Measurements from ENCODE around the gene NRGN. TPM values are rescaled to one million over a fixed set of nuclear protein-coding genes. Genes with fewer than 3 reads are reported as not detected.
A peak's percentile ranks its signal among the peaks of the same experiment; 100 is the strongest.

The NRGN gene
- polyA plus RNA-seq (0.69 and 1.1 TPM in 2 replicates), polyA minus RNA-seq (0.58 and 1.5 TPM in 2 replicates)

- Histone ChIP-seq H3K36me3 (ENCODE audit: insufficient read depth, low read length) (no peaks in the 10 kb centered on the region), H4K20me1 (ENCODE audit: insufficient read depth) (no peaks in the 10 kb centered on the region), H3K4me3 (ENCODE audit: low read length) (peak within 1 kb of the TSS; percentile 77), H2AFZ (ENCODE audit: low read depth, low read length) (peak within 1 kb of the TSS; percentile 45), H3K9me3 (ENCODE audit: low read length) (no peaks in the 10 kb centered on the region), H3K79me2 (replicated peaks; ENCODE audit: insufficient read depth, low read length) (no peaks in the 10 kb centered on the region), H3K27me3 (ENCODE audit: insufficient read depth, low read depth, low read length) (peaks cover 48% of the 10 kb centered on the region), H3K4me2 (ENCODE audit: low read length) (peak within 1 kb of the TSS; percentile 78), H3K9ac (ENCODE audit: low read length) (peak within 1 kb of the TSS; percentile 42), H3F3A (ENCODE audit: insufficient read depth, low read length, poor library complexity, severe bottlenecking) (no peaks in the 10 kb centered on the region), H3K27ac (ENCODE audit: low read length) (no peak within 1 kb of the TSS), H3K9me2 (ENCODE audit: insufficient read depth, low read length) (no peaks in the 10 kb centered on the region)
- no peak for TF ChIP-seq MXI1 (conservative IDR thresholded peaks at IDR 0.05; ENCODE audit: poor library complexity, severe bottlenecking)
- TF ChIP-seq SMC3 (conservative IDR thresholded peaks at IDR 0.05; ENCODE audit: poor library complexity): no peak
- no peak for TF ChIP-seq EP300 (conservative IDR thresholded peaks at IDR 0.05; ENCODE audit: poor library complexity, severe bottlenecking)
- no peak for TF ChIP-seq RAD21 (conservative IDR thresholded peaks at IDR 0.05)
- TF ChIP-seq CTCF (IDR thresholded peaks at IDR 0.05; ENCODE audit: poor library complexity, severe bottlenecking): no peak
- no peak for TF ChIP-seq TAF1 (IDR thresholded peaks at IDR 0.05; ENCODE audit: low read depth)
- TF ChIP-seq REST (IDR thresholded peaks at IDR 0.05; ENCODE audit: borderline replicate concordance): no peak
- no peak for TF ChIP-seq POLR2AphosphoS5 (IDR thresholded peaks at IDR 0.05)
- no peak for TF ChIP-seq EZH2 (IDR thresholded peaks at IDR 0.05; ENCODE audit: borderline replicate concordance, insufficient read depth, low read length, poor library complexity, severe bottlenecking)
These were observed at the start of gene NRGN for GRCh38 chr11:124739479-124740276. Gene NRGN, plus strand, starts transcription at chr11:124739942. Its CDS starts 143 bp downstream, at chr11:124740085.

GRCh38 chr11:124693142-124693541, 46.6 kb upstream of the NRGN start:
- H3K4me3 ChIP-seq (ENCODE audit: low read length): no peak overlapping the region
- H3K4me2 ChIP-seq (ENCODE audit: low read length): no peak overlapping the region
- TF ChIP-seq MXI1 (conservative IDR thresholded peaks at IDR 0.05; ENCODE audit: poor library complexity, severe bottlenecking): no peak
- TF ChIP-seq POLR2AphosphoS5 (IDR thresholded peaks at IDR 0.05): no peak
- no peak for TF ChIP-seq TAF1 (IDR thresholded peaks at IDR 0.05; ENCODE audit: low read depth)
- TF ChIP-seq EZH2 (IDR thresholded peaks at IDR 0.05; ENCODE audit: borderline replicate concordance, insufficient read depth, low read length, poor library complexity, severe bottlenecking): no peak
- TF ChIP-seq SMC3 (conservative IDR thresholded peaks at IDR 0.05; ENCODE audit: poor library complexity): no peak
- no peak for TF ChIP-seq REST (IDR thresholded peaks at IDR 0.05; ENCODE audit: borderline replicate concordance)
- TF ChIP-seq CTCF (IDR thresholded peaks at IDR 0.05; ENCODE audit: poor library complexity, severe bottlenecking): no peak
- H3K79me2 ChIP-seq (replicated peaks; ENCODE audit: insufficient read depth, low read length): no peaks in the 10 kb centered on the region
- H3K36me3 ChIP-seq (ENCODE audit: insufficient read depth, low read length): no peaks in the 10 kb centered on the region
- no peaks in the 10 kb centered on the region for H3K9me3 ChIP-seq (ENCODE audit: low read length)
- no peak overlapping the region for H3K9ac ChIP-seq (ENCODE audit: low read length)
- H4K20me1 ChIP-seq (ENCODE audit: insufficient read depth): no peaks in the 10 kb centered on the region
- no peaks in the 10 kb centered on the region for H3K27me3 ChIP-seq (ENCODE audit: insufficient read depth, low read depth, low read length)
- H3K9me2 ChIP-seq (ENCODE audit: insufficient read depth, low read length): no peaks in the 10 kb centered on the region
- H3F3A ChIP-seq (ENCODE audit: insufficient read depth, low read length, poor library complexity, severe bottlenecking): no peaks in the 10 kb centered on the region
- H3K27ac ChIP-seq (ENCODE audit: low read length): no peak overlapping the region
- no peak overlapping the region for H2AFZ ChIP-seq (ENCODE audit: low read depth, low read length)
